GM18868 (cell line): ENCODE measurements around the gene BUB1B.

Experiments
- ATAC-seq: cut with Tn5 transposase; IDR thresholded peaks from one replicate; pipeline ENCODE4 v1.9.1; 2021; ENCODE audit warnings: mild to moderate bottlenecking, moderate library complexity; ENCODE audit not compliant: unreplicated experiment

The BUB1B gene

DNA sequence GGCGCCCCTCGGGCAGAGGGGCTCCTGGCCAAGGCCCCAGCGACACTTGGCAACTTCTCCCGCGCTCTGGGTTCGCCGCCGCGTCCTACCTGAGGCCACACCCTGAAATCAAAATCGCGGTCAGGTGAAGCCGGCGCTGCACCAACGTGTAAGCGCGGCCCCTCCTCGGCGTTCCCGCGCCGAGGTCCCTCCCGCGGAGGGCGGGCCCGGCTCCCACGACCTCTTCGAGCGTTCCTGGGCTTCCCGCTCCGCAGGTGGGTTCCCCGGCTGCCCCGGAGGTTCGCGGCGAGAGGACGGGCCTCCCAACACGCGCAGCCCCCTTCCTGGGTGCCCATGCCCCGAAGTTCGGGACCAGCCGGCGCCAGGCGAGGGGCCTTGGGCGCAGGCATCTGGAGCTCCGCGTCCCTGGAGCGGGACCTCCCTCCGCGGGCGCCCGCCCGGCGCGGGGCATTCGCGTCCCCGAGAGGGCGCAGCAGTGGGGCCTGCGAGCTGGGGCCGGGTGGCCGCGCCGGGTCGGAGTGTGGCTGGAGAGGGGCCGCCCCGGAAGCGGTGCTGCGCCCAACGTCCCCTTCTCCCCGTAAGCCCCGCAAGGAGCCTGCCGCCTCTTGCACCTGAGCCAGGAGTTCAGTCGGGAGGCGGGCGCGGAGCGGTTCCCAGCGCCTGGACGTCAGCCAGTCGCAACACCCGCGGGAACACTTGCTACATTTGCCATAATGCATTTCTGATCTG is 91.7 kb downstream of the BUB1B start:
- no peak for ATAC-seq

DNA sequence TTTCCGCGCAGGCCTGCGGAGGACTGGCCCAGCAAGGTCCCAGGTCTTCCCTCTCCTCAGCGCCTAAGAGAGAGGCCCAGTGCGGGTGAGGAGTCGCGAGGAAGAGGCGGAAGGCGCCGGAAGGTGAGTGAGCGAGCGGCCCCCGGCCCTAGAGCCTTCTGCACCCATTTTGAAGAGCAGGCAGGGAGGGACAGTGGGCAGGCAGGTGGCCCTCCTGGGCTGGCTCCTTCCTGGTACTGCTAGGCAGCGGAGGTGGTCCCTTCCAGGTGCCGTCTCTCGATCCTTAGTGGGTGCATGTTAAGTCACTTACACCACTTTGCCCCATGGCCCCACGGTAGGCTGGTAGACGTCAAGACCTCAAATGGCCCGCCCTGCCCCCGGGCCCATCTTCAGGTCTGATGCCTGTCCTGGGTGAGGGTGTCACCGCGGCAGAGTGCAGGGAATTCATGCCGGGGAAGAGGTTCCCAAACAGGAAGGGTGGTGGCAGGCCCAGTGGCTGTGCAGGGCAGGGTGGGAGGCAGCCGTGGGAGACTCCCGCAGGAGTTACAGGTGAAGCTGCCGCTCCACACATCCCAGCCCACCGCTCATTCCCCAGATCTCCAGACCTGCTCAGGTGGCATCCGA is 92.4 kb downstream of the BUB1B start:
- no peak for ATAC-seq

DNA sequence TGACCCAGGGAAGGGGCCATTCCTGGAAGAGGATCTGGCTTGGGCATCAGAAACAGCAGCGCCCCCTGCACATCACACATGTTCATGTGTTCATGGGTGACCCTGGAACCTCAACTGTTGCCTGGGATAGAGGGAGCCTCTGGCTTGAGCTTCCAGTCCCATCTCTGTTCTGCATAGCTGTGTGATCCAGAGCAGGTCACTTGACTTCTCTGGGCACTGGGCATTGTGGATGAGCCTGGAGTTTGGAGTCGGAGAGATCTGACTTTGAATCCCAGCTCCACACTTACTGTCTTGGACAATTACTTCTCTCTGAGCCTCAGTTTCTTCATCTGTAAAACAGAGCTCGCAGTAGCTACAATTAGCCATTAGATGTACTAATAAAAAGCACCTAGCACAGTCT is 93.6 kb downstream of the BUB1B start:
- no peak for ATAC-seq

DNA sequence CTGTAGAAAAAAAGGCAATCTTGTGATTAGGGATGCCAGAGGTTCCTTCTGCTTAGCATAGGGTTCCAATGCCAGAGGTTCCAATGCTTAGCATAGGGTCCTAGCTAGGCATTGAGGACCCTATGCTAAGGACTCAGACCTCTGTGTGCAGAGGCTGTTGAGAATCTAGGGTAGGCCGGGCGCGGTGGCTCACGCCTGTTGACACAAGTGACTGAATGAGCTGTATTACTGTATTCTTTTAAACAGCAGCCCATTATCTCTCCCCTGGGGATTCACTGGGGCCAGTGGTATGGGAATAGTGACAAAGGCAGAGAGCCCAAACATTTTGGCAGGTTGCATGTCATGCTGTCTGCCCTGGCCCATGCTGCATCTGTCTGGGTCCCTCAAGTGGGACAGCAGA is 94.2 kb downstream of the BUB1B start:
- no peak for ATAC-seq

DNA sequence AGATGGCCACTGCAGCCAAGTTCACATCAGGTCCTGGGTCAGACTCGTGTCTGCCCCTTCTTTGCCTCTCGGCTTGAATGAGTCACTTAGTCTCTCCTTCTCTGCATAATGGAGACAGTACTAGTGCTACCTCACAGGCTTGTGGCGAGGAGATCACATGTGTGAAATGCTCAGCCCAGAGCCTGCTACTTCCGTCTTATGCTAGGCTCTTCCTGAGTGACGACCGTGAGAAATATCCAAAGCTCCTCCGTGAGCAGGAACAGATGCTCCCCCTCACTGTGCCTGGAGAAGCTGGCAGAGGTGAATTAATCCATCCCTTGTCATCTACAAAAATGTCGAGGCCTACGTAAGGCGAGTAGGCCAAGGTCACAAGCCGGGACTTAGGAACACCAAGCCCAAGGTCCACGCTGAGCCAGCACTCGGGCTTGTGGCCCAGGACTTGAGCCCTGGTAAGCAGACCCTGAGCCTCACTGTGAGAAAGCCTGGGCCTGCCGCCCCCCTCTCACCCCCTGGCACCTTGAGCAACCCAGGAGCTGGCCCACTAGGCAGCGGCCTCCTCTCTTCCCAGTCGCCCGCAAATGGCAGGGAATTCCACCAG is 95.9 kb downstream of the BUB1B start:
- ATAC-seq = peak; percentile 56

DNA sequence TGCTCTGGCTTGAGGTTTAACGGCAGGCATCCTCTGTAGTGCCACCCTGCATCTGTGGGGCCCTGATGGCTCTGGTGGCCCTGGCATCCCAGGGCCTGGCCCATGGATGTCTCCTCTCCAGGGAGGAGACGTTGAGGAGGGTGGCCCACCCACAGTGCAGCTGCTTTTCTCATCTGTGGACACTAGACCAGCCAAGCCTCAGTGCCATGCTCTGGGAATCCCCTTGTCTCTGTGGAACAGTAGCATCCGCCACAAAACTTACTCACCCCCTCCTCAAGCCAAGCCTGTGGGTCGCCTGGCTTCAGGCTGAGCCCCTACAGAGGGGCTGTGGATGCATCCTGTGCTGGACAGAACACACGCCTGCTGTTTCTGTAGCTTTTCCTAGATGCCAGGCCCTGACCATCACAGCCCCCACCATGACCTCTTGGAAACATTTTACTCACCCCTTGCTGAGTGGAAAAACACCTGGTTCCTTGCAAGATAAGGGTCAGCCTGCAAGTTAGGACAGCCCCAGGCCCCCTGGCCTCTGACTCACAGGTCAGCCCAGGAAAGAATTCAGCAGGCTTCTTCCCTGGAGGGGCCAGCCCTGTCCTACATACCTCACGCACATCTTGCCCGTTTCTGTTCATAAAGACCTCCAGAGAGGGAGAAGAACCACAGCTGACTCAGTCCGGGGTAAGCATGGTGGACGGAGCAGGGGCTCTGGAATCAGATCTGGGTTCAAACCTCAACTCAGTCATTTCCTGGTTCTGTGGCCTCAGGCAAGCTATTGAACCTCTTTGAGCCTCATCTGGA is 97.0 kb downstream of the BUB1B start:
- no peak for ATAC-seq

DNA sequence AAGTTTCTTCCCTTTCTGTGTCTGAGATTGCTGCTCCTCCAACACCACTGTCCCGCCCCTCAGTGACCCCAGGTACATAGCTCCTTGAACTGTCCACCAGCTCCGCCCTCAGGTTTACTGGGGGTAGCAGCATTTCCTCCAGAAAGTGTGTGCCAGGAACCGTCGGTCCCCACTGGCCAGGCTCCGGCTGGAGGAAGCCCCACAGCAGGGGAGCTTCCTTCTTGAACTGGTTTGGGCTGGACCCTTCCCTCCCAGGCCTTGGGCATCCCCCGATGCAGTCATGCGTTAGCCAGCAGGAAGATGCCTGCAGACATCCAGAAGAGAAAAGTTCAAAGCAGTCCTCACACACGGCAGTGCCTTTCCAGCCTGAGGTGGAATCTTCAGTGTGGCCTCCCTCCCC is 97.7 kb downstream of the BUB1B start:
- no peak for ATAC-seq

DNA sequence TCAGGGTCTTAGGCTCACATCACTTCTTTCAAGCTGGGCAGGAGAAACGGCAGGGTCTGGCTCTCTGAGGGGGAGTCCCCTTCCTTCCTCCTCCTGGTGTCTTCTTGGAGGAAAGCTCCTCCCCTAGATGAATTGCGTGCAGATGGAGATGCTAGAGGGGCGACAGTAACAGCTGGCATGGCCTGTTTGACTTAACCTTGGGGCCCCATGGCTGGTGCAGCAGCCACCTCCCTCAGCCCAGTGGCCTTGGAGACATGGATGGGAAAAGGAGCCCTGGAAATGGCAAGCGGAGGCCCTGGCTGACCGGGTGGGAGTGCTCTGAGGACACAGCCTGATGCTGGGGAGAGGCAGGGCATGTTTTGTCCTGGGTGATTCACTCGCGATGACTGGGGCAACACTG is 98.2 kb downstream of the BUB1B start:
- ATAC-seq = no peak

DNA sequence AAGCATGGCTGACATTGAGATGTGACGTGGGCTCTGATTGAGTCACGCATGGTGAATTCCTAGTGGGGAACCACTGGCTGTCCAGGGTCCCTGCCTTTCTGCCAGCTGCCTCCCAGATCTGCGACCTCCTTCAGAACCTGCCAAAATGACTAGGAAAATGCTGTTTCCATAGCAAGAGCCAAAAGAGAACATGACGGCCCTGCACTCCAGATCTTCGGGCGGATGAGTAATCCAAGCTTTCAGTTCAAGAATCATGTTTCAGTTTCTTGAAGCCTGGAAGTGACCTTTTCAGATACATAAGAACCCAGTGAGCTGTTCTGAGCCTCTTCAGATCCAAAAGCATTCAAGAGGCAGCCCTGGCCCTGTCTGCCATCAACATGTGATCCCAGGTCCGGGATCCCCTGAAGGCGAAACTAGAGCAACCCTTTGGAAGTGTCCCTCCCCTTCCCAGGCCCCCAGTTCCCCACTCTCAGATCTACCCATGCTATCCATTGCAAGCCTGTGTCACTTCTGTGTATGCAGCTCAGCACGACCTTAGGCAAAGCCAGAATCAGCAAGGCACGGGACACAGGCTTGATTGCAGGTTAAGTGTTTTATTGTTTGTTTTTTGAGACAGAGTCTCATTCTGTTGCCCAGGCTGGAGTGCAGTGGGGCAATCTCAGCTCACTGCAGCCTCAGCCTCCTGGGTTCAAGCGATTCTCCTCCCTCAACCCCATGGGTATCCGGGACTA is 102.3 kb downstream of the BUB1B start:
- no peak for ATAC-seq

DNA sequence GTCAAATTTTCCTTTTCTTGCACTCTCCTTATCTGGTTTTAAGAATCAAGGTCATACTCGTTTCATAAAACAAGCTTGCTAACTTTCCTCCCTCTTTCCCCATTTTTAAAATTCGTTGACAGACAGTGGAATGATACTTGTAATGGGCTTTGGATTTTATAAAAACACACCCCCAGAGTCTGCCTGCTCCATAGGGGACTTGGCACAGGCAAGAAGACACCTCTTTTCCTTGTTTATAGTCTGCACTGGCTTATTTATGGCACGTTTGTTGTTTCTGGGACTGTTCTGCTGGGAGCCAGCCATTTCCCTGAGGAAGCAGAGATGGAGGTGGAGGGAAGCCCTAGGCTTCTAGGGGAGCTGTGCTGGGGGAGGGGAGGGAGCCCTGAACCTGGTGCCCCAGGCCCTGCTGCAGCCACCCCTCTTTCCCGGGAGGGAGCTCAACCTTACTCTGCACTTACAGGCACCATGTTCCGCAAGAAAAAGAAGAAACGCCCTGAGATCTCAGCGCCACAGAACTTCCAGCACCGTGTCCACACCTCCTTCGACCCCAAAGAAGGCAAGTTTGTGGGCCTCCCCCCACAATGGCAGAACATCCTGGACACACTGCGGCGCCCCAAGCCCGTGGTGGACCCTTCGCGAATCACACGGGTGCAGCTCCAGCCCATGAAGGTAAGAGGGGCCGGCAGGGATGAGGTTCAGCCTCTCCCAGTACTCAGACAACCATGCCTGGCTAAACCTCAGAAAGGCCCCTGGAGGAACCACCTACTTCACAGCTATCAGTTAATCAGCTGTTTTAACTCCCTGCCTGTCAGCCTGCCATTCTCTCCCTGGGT is 103.7 kb downstream of the BUB1B start:
- no peak for ATAC-seq

DNA sequence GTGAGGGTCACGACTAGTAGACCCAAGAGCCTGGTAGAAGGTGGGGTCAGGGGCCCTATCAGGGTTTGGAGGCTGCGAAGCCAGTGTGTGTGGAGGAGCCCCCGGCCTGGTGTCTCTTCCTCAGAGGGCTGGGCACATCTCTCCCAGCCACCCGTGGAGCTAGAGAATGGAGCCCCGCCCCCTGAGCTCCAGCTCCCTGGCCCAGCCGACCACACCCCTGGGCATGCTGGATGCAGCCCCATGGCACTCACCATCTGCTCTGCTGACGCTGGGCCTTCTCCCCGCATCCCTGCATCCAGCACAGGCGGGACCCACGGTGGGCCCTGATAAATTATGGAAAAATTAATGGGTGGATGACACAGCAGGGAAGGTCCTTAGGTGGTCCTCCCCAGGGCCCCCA is 104.5 kb downstream of the BUB1B start:
- ATAC-seq = no peak

DNA sequence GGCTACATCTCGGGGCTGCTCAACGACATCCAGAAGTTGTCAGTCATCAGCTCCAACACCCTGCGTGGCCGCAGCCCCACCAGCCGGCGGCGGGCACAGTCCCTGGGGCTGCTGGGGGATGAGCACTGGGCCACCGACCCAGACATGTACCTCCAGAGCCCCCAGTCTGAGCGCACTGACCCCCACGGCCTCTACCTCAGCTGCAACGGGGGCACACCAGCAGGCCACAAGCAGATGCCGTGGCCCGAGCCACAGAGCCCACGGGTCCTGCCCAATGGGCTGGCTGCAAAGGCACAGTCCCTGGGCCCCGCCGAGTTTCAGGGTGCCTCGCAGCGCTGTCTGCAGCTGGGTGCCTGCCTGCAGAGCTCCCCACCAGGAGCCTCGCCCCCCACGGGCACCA is 105.0 kb downstream of the BUB1B start:
- no peak for ATAC-seq

DNA sequence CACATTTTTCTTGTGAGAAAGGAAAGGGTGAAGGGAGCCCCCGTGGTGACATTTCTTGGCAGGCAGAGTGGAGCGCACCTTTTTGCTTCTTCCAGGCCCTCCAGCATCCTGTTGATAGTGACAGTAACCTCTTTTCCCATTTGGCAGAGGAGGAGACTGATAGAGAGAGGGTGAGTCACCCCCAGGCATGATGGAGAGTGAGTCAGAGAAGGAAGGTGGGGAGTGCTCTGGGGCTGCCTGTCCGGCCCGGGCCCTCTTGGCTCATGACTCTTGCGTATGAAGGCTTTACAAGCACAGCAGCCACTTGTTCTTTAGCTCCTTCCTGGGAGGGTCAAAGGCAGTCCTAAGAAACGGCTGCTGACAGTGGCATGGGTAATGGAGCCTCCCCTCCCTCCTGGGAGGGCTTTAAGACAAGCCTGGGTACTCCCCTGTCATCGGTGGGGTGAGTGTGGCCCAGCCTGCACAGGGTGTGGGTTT is 106.0 kb downstream of the BUB1B start:
- no peak for ATAC-seq

DNA sequence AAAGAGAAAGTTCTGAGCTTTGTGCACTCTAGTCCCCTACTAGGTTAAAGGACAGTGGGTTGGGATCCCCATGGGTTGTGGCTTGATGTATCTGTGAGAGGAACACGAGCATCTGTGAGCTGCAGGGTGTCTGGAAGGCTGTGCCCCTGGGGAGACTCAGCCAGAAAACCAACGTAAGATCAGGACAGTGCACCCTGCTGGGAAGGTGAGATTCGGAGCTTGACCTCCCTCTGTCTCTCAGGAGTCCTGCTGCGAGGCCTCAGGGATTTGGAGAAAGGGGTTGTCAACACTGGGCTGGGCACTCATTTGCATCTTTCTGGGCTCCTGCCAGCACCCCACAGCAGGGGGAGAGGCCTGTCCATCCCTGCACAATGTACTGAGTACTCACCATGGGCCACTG is 106.8 kb downstream of the BUB1B start:
- ATAC-seq = no peak

DNA sequence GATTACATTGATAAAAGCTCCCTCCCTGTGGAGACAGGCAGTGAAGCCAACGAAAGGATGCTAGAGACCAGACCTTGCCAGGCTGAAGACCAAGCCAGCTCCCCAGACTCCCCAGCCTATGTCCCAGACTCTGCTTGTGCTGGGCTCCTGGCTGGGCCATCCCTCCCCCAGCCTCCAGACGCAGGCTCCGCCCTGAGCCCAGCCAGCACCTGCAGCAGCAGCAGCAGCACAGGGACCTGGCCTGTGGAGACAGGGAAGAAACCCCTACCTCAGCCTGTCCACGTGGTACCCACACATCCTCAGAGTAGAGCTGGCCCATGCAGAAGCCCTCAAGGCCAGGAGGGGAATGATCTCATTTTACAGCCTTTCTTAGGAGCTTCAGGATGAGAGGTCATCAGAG is 108.7 kb downstream of the BUB1B start:
- no peak for ATAC-seq

DNA sequence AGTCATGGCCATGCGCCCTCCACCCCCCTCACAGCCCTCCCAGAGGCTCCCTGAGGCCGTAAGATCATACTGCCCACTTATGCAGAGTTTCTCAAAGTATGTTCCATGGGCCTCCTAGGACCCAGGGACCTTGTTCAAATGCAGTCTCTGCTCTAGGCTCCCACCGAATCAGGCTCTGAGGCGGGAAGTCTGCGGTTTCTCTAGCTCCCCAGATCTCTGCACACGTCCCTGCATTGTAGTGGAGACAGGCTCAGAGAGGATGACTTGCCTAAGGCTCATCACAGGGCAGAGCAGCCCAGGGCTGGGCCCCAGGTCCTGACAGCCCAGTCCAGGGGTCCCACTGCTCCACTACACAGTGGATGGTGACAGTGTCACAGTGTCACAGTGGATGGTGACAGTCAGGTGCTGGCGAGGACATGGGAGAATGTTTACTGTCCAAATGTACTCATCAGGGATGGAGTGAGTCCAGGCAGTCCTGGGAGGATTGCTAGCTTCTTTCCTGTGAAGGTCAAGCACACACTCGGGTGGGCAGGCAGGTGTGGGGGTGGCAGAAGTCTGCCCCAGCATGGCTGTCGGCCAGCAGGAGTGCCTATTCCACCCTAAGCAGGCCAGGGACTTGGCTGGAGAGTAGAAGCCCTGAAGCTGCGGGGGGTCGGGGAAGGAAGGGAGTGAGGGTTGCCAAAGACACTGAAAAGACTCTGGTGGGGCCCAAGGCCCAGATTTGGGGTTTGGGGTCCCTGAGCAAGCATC is 109.6 kb downstream of the BUB1B start:
- no peak for ATAC-seq
